Suppressor macrophage treated with lipopolysaccharide for 1 hour (primary cell): ENCODE measurements around the gene BAAT.
"Not testable (repeated sequence)": the region's sequence is repeated elsewhere in the genome, so short reads cannot be mapped to it uniquely, and the experiment has no call there.

Experiments
- DNase-seq, 3 donors: peaks; one replicate each; pipeline ENCODE4 v3.0.0-alpha.2; 2020 to 2022

Gene BAAT

DNA sequence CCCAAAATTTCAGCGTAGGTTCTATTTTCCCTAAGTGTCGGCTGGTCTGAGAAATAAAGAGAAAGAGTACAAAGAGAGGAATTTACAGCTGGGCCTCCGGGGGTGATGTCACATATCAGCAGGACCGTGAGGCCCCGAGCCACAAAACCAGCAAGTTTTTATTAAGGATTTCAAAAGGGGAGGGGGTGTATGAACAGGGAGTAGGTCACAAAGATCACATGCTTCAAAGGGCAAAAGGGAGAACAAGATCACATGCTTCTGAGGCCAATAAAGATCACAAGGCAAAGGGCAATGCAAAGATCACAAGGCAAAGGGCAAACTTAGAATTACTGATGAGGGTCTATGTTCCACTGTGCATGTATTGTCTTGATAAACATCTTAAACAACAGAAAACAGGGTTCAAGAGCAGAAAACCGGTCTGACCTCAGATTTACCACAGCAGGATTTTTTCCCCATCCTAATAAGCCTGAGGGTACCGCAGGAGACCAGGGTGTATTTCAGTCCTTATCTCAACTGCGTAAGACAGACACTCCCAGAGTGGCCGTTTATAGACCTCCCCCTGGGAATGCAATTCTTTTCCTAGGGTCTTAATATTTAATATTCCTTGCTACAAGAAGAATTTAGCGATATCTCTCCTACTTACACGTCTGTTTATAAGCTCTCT is at the start of gene BAAT:
Gene BAAT (minus strand): TSS at position 134 of the 664 bp plus-strand sequence. CDS start 13,602 bp downstream, outside the sequence.
- not testable (repeated sequence) for DNase-seq

DNA sequence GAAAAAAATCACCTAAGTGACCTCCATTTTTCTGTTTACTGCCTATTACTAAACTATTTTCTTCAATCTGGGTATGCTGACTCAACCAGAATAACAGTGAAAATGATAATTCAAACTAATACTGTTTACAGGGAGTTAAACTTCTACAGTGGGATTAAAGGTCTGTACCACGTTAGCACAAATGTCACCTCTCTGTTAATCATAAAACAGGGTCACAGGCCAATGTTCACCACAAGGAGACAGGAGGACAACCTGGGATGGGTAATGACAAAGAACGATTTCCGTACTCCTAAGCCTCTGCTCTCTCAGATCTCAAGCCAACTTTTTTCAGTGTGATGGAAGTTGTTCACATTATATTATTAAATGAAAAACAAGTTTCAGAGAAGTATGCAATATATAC is 48.4 kb upstream of the BAAT start:
- DNase-seq, result no peak

- no peak for DNase-seq
Observed at GRCh38 chr9:101432740-101433139, 47.9 kb upstream of the BAAT start.

DNA sequence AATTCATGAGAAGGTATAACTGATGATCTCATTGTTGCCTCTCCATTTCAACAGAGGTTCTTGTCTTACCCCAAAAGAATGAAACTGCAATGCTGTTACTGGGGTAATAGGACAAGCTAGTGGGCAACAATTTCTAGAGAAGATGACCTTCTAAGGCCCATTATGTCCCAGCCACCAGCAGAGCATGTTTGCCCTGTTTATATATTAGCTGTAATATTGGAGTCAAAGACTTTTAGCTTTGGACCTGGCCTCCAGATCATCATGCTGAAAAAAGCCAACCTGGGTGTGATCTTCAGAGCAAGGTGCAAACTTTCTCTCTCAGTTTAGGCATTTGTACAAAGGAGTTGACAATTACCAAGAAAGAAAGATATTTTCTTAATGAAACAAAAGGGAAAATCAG is 47.4 kb upstream of the BAAT start:
- no peak for DNase-seq

- DNase-seq, result no peak
Observed at GRCh38 chr9:101429736-101430135, 44.9 kb upstream of the BAAT start.

GRCh38 chr9:101428909-101429308 is 44.1 kb upstream of the BAAT start:
- DNase-seq, result no peak

GRCh38 chr9:101427957-101428655 is 43.3 kb upstream of the BAAT start:
- no peak for DNase-seq

- DNase-seq, result no peak
Observed at GRCh38 chr9:101427358-101427757, 42.6 kb upstream of the BAAT start.

- DNase-seq, result no peak
Observed at GRCh38 chr9:101421653-101422065, 36.9 kb upstream of the BAAT start.

GRCh38 chr9:101419863-101420262 is 35.1 kb upstream of the BAAT start:
- DNase-seq, result no peak

DNA sequence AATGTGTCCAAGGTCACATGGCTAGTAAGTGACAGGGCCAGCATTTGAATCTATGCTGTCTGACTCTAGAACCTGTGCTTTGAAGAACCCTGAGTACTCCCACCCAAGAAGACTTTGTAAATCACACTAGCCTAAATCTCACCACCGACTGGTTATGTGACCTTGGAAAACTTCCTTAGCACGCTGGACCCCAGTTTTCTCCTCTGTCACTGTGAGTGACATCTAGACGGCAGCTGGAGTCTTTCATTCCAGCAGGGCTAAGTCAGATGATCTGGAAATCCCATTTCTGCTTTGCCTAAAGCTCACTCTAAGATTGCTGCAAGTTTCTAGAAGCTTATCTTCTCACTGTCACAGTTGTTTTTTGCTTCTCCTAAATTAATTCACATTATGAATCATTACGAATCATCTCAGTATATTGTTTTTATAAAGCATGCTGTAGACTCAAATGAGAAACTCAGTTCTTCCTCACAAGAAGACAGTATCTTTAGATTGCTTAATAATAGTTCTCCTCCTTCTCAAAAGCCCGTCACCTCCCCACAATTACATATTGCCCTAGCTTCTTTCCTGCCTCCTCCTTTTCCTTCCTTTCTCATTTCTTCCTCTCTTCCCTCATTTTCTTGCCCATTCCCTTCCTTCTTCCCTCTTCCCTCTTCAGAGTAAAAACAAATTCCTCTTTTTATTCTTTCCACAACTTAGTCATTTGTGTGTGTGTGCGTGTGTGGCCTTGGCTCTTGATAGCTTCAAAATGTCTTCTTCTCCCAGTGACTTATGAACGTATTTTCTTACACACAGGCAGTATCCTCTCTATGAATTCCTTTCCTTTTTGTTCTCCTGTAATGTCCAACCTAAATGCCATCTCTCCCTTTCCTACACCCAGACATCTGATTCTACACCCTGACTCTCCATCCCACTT is 34.0 kb upstream of the BAAT start:
- peak in 2 of 3 donors; percentile 3 to 40 for DNase-seq

- no peak for DNase-seq
Observed at GRCh38 chr9:101417977-101418376, 33.2 kb upstream of the BAAT start.

DNA sequence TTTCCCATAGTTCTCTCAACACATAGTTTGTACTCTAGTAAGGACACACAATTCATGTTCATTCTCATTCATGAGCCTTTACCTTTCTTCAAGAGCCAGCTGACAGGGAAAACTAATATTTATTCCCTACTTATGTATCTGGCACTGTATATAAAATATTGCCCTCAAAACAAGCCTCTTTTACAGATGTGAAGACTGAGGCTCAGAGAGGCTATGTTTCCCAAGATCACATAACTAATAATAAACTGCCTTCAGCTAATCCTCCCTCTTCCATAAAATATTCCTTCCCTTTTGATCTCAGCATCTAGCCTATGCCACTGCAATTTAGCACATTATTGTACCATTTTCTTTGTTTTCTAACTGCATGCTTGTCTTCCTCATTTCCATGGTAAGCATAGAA is 32.6 kb upstream of the BAAT start:
- DNase-seq, result no peak

GRCh38 chr9:101415578-101415977 is 30.8 kb upstream of the BAAT start:
- DNase-seq, result no peak

GRCh38 chr9:101414839-101415238 is 30.0 kb upstream of the BAAT start:
- DNase-seq, result no peak

- DNase-seq, result peak in 1 of 3 donors; percentile 13
Observed at GRCh38 chr9:101409079-101409477, 24.3 kb upstream of the BAAT start.

DNA sequence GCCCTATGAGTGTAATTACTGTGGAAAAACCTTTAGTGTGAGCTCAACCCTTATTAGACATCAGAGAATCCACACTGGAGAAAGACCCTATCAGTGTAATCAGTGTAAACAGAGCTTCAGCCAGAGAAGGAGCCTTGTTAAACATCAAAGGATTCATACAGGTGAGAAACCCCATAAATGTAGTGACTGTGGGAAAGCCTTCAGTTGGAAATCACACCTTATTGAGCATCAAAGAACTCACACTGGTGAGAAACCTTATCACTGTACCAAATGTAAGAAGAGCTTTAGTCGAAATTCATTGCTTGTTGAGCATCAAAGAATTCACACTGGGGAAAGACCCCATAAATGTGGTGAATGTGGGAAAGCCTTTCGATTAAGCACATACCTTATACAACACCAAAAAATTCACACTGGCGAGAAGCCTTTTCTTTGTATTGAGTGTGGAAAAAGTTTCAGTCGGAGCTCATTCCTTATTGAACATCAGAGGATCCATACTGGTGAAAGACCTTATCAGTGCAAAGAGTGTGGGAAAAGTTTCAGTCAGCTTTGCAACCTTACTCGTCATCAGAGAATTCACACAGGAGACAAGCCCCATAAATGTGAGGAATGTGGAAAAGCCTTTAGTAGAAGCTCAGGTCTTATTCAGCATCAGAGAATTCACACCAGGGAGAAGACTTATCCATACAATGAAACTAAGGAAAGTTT is 23.7 kb upstream of the BAAT start:
- no peak for DNase-seq

DNA sequence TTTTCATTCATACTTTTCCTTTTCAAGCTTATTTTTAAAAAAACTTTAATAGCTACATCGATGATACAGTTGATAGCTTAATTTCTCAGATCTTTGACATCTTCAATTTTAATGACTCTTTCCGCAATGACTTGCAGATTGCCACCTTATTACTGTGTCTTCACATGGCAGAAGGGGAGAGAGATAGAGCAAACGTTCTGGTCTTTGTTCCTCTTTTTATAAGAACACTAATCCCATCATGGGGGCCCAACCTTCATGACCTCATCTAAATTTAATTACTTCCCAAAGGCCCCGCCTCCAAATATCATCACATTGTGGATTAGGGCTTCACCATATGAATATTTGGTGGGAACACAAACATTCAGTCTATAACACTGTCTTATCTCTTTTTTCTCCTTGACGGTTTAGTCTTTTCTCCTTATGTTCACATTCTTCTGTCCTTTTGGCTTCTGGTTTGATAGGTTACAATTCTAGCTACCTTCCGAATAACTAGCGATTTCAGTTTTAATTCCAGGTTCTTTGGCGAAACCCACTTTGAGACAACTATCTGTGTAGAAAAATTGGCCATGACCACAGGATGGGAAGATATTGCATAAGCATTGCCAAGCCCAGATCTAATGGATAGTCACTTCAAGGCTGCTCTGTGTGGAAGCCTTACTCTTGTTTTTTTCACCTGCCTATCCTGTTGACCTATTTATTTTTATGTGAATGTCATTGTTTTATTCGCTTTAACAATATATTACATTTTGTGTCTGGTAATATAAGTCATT is 18.9 kb upstream of the BAAT start:
- no peak for DNase-seq

DNA sequence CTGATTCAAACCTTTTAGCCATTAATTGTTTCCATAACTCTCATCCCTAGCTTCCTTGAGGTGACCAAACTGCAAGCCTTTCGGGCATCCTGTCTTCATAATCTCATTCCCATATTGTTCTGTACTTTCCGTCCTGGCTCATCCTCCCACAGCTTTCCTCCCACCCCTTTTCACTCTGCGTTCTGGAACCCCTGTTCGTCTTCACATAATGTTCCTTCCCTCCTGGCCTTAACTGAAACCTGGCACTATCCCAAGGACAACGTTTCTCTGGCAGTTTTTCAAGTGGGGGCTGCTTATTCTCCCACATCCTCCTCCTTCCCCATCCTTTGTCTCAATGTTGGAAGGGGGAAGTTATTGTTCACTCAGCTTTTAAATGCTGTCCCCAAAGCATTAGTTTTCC is 15.3 kb upstream of the BAAT start:
- DNase-seq, result peak; percentile 43 to 66 (median 63)

GRCh38 chr9:101399643-101399970 is 14.8 kb upstream of the BAAT start:
- peak; percentile 39 to 62 (median 53) for DNase-seq

DNA sequence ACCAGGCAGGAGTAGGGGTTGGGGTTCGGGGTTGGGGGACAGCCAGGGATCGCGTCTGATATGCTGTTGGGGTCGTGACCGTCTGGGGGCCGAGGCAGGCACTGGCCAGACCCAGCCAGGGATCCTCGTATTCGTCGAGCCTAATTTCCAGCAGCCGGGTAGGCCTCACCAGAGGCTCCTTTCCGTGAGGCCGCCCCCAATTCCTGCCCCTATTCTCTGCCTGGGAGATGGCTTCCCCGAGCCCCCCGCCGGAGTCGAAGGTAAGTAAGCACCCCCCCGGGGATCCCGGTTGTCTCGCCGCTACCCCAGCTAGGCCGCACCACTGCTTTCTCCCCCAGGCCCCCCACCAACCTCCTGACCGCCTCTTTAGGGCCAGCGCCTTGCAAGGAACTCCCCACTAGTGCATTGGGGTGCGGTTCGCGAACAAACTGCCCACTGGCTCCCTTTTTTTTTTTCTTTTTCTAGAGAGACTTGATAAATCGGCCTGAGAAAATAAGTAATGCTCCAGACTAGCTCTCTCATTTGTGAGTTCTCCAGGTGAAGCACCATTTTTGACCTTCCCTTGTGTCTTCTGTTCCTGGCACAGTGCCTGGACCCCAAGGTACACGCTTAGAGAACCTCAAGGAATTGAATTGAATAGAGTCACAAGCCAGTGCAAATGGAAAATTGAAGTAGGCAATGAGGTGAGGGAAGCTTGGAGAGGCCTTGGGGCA is 14.3 kb upstream of the BAAT start:
- DNase-seq, result peak in 1 of 3 donors; percentile 15
